HG03175 (cell line): ENCODE results near the gene AMPD3.
"Not testable (repeated sequence)": the region's sequence is repeated elsewhere in the genome, so short reads cannot be mapped to it uniquely, and the experiment has no call there.

Source experiments
- ATAC-seq: cut with Tn5 transposase; IDR thresholded peaks from one replicate; pipeline ENCODE4 v1.9.1; 2021; ENCODE audit warnings: mild to moderate bottlenecking, moderate library complexity; ENCODE audit not compliant: unreplicated experiment

The AMPD3 gene

DNA sequence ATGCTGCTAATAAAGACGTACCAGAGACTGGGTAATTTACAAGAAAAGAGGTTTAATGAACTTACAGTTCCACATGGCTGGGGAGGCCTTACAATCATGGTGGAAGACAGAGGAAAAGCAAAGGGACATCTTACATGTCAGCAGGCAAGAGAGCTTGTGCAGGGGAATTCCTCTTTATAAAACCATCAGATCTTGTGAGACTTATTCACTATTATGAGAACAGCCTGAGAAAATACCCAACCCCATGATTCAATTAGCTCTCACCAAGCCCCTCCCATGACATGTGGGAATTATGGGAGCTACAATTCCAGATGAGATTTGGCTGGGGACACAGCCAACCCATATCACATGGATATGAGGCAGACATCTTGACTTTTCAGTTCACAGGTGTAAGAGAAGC lies 18.4 kb upstream of the AMPD3 start:
- not testable (repeated sequence) for ATAC-seq

GRCh38 chr11:10438458-10438857 lies 16.6 kb upstream of the AMPD3 start:
- ATAC-seq: no peak

DNA sequence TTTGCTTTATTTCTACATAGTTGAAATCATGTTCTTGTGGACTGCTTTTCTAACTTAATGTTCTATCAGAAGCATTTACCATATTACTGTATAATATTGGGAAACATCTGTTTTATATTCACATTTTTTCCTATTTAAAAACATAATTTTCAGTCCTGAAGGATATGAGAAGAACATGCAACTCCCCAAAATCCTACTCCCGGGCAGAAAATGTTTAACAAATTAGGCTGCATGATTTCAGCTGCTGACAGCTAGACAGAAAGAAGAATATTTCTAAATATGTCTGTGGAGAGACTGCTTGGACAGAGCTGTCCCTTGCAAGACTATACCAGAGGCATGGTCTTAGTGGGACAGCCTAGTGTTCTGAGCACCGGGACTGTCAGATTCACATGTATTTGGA lies 15.7 kb upstream of the AMPD3 start:
- no peak for ATAC-seq

DNA sequence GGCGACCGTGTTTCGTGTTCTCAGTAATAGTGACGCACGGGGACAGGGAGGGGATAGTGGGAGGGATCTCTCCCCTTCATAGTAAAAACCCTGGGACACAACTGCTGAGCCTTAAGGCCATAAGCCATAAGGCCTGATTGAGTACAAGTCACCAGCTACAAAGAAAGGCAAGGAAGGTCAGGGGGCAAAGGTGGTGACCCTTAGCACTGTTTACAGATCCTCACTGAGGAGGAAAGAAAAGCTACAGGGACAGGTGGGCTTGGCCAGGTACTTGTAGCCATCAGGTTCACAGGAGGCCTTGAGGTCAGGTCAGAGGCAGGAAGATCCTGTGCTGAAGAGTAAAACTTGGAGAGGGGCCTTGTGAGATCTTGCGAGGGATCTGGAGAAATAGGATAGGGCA lies 15.1 kb upstream of the AMPD3 start:
- ATAC-seq: no peak

GRCh38 chr11:10440401-10440800 lies 14.7 kb upstream of the AMPD3 start:
- ATAC-seq: no peak

- ATAC-seq: no peak
These were observed 14.0 kb upstream of the AMPD3 start for GRCh38 chr11:10441091-10441490.

- ATAC-seq: peak; percentile 90
These were observed 13.2 kb upstream of the AMPD3 start for GRCh38 chr11:10441652-10442503.

- no peak for ATAC-seq
These were observed 11.9 kb upstream of the AMPD3 start for GRCh38 chr11:10443152-10443551.

GRCh38 chr11:10443721-10444235 lies 11.3 kb upstream of the AMPD3 start:
- ATAC-seq: no peak

- ATAC-seq: no peak
These were observed 10.2 kb upstream of the AMPD3 start for GRCh38 chr11:10444725-10445315.

DNA sequence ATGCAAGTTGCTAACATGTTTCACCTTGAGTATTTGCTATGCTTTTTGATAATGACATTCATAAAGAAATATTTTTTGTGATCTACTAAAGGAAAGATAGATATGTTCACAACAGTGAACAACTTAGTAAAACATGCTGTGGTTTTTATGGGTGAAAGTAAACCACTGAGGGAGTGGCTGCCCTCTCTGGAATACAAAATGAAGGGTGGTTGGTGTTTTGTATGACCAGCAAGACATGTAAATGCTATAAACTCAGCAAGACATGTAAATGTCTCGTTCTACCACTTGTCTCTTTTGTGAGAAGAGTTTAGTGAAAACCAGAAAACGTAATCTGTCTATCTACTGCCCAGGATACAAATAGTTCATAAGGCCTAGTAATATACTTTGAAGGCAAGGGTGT lies 7.6 kb upstream of the AMPD3 start:
- no peak for ATAC-seq

DNA sequence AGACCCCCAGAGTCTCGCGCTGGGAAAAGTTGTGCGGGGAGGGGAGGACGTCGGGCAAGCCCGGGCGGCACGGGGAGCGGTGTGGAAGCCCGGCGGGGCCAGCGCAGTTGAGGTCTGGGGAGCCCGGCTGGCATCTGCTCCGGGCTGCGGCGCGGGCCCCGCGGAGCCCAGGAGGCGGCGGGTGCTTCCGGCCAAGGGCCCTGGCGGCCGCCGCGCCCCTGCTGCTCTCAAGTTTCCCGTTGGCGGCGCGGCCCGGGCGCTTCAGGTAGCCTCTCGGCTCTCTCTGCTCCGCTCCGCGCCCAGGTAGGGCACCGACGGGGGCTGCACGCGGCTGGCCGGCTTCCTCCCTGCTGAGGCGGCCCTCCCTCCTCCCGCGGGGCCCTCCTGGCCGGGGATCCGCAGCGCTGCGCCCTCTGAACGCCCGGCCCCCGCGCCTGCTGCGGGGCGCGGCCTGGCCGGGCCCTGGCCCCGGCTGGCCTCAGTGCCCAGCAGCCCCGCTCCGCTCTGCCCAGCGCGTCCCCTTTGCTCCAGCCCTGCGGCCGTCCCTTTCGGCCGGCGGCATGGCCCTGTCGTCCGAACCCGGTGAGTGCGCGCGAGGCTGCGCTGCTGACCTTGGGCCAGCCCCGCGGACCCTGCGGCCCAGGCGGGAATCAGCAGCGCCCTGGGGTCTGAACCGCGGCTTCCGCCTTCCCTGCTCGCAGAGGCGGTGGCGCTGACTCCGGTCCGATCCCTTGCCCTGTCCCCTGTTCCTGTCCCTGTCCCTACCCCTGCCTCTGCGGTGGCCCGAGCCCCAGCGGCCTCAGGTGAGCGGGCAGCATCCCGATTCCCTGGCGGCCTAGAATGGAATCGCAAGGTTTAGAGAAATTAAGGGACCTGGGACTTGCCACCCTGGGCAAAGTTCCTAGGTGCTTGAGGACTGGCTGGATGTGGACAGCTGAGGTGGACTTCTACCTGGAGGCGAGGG lies 4.3 kb upstream of the AMPD3 start:
- peak; percentile 29 for ATAC-seq

DNA sequence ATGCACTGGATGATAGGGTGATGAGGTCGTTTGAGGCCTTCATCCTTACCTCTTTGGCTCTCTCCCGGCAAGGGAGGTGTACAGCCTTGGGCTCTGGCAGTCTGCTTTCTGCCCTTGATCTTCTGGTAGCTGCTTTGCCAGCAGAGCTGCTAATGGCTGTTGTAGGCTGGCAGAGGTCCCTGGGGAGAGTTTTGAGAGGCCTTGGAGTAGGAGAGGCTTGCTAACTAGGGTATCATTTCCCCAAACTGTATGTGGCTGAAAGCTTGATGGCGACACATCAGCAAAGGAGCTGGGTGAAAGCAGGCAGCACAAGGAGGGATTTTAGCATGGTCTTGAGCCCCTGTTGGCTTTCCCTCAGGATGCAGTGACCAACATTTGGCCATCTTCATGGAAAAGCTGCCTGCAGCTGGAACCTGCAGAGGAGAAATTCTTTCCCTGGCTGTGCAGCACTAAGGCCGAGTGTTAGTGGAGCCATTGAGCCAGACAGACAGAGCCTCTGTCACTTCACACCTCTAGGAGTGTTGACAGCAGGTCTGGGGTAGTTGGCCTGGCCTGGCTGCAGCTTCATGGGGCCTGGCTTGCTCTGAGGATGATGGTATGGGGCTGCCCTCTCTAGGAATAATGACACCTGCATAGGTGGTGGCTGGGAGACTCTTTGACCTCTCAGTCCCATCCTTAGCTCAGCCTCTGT lies 3.5 kb upstream of the AMPD3 start:
- no peak for ATAC-seq

GRCh38 chr11:10452211-10452767 lies 2.8 kb upstream of the AMPD3 start:
- no peak for ATAC-seq

DNA sequence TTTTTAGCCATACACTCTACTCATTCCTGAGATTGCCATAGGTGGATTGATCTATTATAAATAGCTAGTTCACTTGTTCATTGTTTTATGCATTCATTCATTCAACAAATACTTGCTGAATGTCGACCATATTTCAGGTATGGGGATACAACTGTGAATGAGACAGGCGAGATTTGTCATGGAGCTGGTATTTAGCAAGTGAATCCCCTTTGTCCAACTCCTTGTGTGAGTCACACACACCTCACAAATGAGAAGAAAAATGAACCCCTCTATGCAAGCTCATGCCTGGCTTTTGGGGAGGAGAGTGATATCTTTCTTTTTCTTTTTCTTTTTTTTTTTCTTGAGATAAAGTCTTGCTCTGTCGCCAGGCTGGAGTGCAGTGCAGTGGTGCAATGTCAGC lies 1.8 kb upstream of the AMPD3 start:
- ATAC-seq: no peak

GRCh38 chr11:10455637-10456487 lies 798 bp downstream of the AMPD3 start:
- peak; percentile 57 for ATAC-seq

DNA sequence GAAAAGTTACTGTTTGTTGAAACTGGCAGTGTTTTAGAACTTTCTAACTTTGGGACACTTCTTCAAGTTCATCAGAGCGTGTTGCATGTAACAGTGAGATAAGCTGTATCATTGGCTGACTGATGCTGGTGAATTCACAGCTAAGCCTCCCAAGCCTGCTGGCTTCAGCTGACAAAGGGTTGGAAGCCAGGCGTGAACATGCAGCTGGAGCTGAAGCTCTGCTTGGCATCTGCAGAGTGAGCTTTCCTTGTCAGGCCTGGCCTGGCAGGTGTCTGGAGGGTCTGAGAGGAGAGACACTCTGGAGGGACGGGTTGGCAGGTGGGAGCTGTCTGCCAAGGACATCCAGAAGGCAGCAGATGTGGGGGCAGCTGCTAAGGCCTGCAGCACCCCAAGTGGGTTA lies 1.5 kb downstream of the AMPD3 start:
- ATAC-seq: peak; percentile 7

- no peak for ATAC-seq
These were observed 2.8 kb downstream of the AMPD3 start for GRCh38 chr11:10457901-10458300.
